ENCODE results near the gene AGA. TPM values are rescaled to one million over a fixed set of nuclear protein-coding genes. Genes with fewer than 3 reads are reported as not detected.
A peak's percentile ranks its signal among the peaks of the same experiment; 100 is the strongest.

The AGA gene
- total RNA-seq (10 to 100 TPM in 2 of 10 donors, 1 to 10 TPM in 8; 4.1 to 12.7 (median 9.1) TPM), polyA plus RNA-seq (1 to 10 TPM; 4.3 to 4.9 TPM)
- long read RNA-seq, donor 1, transcript AGA-201 (9 exons, 2,107 nt): major isoform, 11 of 13 reads
- long read RNA-seq, donor 1, partial matches to known transcripts: 1 of 13 reads
- long read RNA-seq, donor 1, other reads (novel, unspliced or antisense): 1 of 13 reads
- long read RNA-seq, donor 2, transcript AGA-201 (9 exons, 2,107 nt): major isoform, 17 of 22 reads
- long read RNA-seq, donor 2, partial matches to known transcripts: 2 of 22 reads
- long read RNA-seq, donor 2, other reads (novel, unspliced or antisense): 3 of 22 reads
- long read RNA-seq, donor 3, transcript AGA-201 (9 exons, 2,107 nt): major isoform, 20 of 21 reads
- long read RNA-seq, donor 3, partial matches to known transcripts: 0 of 21 reads
- long read RNA-seq, donor 3, other reads (novel, unspliced or antisense): 1 of 21 reads

DNA sequence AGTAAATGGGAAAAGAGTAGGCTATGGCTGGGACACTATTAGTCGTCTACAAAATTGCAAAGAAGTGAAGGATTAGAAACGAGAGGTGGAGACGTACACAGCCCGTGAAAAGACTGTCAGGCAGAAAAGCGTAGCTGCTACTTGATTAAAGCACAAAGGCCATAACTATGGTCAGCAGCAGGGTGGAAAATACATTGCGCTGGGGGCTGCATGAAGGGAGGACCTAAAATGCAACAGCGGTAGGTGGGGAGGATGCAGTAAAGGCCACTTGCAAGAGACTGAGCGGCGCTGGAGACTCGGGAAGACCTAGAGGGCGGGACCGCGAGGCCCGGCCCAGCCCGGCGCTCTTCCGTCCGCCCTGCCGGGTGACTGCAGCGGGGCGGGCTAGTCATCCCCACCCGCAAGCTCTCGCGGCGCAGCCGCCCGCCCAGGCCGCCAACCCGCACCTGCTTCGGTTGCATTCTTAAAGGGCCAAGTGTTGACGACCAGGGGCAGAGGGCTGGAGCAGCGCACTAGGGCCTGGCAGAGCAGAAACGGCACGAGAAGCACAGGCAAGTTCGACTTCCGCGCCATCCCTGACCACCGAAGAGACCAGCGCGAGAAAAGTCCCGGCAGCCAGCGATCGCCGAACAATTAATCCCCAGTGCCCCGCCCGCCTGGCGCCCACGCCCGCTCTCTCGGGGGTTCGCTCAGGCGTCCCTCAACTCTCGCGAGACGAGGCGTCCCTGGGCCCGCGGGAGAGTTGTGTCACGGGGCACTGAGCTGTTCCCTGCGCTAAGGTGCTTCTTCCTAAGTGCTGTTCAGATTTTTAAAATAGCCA, at the start of gene AGA:
AGA (minus strand) TSS at position 635 of the 820 bp plus-strand sequence; CDS start at position 573, 62 bp downstream.
- peaks cover 5 to 15% (median 9%) of the 10 kb centered on the region in 9 donors for H3K4me1 ChIP-seq
- no peaks in the 10 kb centered on the region for H3K9me3 ChIP-seq
- intact Hi-C loops (cut with DNase I): loop anchor here in 1 of 10 donors (5.0 kb wide), 1 partner anchor 130 kb away; no protein-coding TSS in a partner anchor
- ATAC-seq (peak; percentile 98 to 100 (median 99)), DNase-seq (peak; percentile 97 to 98)
- peaks cover 0 to 30% (median 6%) of the 10 kb centered on the region in 9 donors for H3K36me3 ChIP-seq
- WGBS, 2 donors: 0% methylated on average over 60 of the region's 60 CpGs
- H3K27ac ChIP-seq: peak within 1 kb of the TSS; percentile 86 to 96 (median 93)
- TF ChIP-seq, protein P1, sequence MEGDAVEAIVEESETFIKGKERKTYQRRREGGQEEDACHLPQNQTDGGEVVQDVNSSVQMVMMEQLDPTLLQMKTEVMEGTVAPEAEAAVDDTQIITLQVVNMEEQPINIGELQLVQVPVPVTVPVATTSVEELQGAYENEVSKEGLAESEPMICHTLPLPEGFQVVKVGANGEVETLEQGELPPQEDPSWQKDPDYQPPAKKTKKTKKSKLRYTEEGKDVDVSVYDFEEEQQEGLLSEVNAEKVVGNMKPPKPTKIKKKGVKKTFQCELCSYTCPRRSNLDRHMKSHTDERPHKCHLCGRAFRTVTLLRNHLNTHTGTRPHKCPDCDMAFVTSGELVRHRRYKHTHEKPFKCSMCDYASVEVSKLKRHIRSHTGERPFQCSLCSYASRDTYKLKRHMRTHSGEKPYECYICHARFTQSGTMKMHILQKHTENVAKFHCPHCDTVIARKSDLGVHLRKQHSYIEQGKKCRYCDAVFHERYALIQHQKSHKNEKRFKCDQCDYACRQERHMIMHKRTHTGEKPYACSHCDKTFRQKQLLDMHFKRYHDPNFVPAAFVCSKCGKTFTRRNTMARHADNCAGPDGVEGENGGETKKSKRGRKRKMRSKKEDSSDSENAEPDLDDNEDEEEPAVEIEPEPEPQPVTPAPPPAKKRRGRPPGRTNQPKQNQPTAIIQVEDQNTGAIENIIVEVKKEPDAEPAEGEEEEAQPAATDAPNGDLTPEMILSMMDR (IDR thresholded peaks at IDR 0.05): peak in 2 of 9 donors; percentile 9 to 14
- H3K27me3 ChIP-seq: no peaks in the 10 kb centered on the region
- peak within 1 kb of the TSS; percentile 36 to 75 (median 66) for H3K4me3 ChIP-seq

DNA sequence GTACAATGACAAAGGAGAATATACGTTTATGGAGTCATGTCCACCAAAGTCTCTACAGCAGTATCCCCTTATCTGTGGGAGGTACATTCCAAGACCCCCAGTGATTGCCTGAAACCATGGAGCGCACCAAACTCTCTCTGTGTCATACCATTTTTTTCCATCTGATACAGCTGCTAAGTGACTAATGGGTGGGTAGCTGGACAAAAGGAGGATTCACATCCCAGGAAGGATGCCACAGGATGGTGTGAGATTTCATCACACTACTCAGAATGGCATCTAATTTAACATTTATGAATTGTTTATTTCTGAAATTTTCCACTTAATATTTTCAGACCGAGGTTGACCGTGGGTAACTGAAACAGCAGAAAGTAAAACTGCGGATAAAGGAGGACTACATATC, 49.8 kb upstream of the AGA start:
- ATAC-seq (no peak), DNase-seq (no peak)
- TF ChIP-seq, protein P1 (IDR thresholded peaks at IDR 0.05): no peak
- H3K36me3 ChIP-seq: no peaks in the 10 kb centered on the region
- no peaks in the 10 kb centered on the region for H3K4me1 ChIP-seq
- no peak overlapping the region for H3K4me3 ChIP-seq
- no peaks in the 10 kb centered on the region for H3K27me3 ChIP-seq
- H3K27ac ChIP-seq: no peak overlapping the region
- H3K9me3 ChIP-seq: no peaks in the 10 kb centered on the region
- 82 to 96% methylated on average over 5 of the region's 5 CpGs for WGBS, 2 donors
- intact Hi-C loops (cut with DNase I): no loop called here

DNA sequence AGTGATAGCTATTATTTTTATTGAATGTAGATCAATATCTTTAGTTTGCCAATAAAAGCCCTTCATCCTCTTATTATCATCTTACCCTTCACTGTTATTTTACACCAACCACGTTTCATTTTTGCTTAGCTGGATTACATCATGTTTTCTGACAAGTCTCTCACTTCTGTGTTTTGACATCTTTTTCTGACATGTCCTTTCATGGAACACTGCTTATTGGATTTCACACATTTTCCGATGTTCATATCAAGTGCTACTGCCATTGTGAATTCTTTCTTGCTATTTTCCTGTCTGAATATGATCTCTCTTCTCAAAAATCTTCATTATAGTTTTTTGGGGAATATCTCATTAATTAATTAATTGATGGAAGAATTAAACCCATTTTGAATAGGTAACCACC, 48.5 kb upstream of the AGA start:
- H3K4me1 ChIP-seq: no peaks in the 10 kb centered on the region
- intact Hi-C loops (cut with DNase I): no loop called here
- DNase-seq (no peak), ATAC-seq (no peak)
- H3K36me3 ChIP-seq: no peaks in the 10 kb centered on the region
- no peak overlapping the region for H3K4me3 ChIP-seq
- WGBS, 2 donors: 57 to 63% methylated on average over 2 of the region's 2 CpGs
- TF ChIP-seq, protein P1 (IDR thresholded peaks at IDR 0.05): no peak
- no peaks in the 10 kb centered on the region for H3K9me3 ChIP-seq
- H3K27me3 ChIP-seq: no peaks in the 10 kb centered on the region
- H3K27ac ChIP-seq: no peak overlapping the region

DNA sequence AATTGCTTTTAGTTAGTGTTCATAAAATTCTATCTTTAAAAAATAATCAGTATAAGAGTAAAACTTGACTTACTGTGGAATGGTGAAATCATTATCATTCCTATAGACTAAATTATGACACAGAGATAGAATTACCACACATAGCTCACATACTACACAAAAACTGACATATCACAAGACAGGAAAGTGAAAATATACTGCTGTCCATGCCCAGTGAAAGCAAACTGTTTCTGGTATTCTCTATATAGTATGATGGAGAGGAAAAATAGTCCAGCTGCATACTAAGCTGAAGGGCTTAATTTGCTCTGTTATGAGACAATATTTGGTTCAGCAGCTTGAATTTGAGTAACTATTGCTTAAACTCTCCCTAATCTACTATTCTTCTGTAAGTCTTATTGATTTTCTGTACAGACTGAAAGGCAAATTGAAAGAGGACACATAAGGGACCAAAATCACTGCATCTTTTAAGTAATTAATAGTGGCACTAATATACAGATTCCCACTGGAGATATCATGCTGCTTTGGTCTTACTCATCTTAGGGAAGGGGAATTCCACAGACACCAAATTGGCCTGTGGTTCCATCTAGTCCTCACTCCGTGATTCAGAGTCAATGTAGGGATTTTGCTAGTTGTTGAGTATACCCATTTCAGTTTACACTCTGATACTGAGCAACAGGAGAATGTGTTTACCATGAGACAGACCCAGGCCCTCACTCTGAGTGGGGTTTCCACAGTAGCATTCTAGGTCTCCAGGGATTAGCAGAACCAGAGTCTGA, 47.4 kb upstream of the AGA start:
- Histone ChIP-seq H3K36me3 (no peaks in the 10 kb centered on the region), H3K4me1 (no peaks in the 10 kb centered on the region), H3K27me3 (no peaks in the 10 kb centered on the region), H3K27ac (no peak overlapping the region), H3K4me3 (no peak overlapping the region), H3K9me3 (no peaks in the 10 kb centered on the region)
- ATAC-seq (no peak), DNase-seq (no peak)
- TF ChIP-seq, protein P1 (IDR thresholded peaks at IDR 0.05): no peak
- intact Hi-C loops (cut with DNase I): no loop called here
- 86 to 89% methylated on average over 1 of the region's 1 CpG for WGBS, 2 donors

Data from heart right ventricle (tissue), 16 donors.